ENCODE measurements around the gene CRADD.

DNA sequence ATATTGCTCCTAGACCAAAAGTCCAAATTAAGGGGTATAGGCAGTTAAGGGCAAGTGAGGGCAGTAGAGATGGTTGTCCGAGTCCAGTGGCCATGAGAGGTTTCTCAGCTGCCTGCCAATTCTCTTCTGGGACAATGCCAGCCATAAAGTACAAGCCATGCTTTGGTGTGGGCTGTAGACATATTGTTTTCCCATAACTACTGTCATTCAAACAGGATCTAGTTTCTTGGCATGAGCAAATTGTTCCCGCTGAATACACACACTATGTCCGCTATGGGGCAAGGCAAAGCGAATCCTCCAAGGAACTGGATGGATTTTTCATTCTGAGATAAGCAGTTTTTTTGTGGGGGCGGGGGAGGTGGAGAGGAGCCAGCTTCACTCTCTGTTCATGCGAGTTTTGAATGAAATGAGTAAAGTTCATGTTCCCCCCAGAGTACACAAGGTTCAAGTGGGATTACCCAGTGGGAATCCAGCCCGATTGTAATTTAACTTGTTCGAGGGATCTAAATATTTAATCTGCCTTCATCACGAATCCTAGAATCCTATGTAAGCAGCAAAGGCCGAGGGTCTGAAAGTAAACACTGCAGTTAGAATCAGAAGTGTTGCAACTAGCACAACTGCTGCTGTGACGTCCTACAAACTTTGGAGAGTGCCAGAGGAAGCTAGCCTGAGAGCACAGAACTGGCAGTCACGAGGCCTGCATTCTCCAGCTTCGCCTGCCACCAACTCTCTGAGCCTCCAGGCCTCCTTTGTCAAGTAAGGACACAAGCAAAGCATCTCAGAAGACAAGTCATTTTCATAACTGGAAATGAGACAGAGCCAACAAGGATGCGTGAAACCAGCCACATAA, 137.0 kb downstream of the CRADD start:
- TF ChIP-seq EZH2 (IDR thresholded peaks at IDR 0.05; ENCODE audit: borderline replicate concordance, low read depth, low read length, severe bottlenecking) (no peak), POLR2A (IDR thresholded peaks at IDR 0.05; ENCODE audit: low read depth, low read length) (no peak)
- TF ChIP-seq, protein P1, sequence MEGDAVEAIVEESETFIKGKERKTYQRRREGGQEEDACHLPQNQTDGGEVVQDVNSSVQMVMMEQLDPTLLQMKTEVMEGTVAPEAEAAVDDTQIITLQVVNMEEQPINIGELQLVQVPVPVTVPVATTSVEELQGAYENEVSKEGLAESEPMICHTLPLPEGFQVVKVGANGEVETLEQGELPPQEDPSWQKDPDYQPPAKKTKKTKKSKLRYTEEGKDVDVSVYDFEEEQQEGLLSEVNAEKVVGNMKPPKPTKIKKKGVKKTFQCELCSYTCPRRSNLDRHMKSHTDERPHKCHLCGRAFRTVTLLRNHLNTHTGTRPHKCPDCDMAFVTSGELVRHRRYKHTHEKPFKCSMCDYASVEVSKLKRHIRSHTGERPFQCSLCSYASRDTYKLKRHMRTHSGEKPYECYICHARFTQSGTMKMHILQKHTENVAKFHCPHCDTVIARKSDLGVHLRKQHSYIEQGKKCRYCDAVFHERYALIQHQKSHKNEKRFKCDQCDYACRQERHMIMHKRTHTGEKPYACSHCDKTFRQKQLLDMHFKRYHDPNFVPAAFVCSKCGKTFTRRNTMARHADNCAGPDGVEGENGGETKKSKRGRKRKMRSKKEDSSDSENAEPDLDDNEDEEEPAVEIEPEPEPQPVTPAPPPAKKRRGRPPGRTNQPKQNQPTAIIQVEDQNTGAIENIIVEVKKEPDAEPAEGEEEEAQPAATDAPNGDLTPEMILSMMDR (IDR thresholded peaks at IDR 0.05; ENCODE audit: extremely low read depth in 1 of 2, insufficient read depth in 1 of 2, low read depth in 1 of 2, low read length in 2 of 2), result no peak
